Gastroesophageal sphincter (tissue), 3 donors: Measurements from ENCODE around the gene SPON1.

Experiments used
- EP300 ChIP-seq: sonication (generic); formaldehyde crosslinking; IDR thresholded peaks from one replicate; pipeline ENCODE4 v1.6.1; 2017; ENCODE audit warnings: antibody characterized with exemption, mild to moderate bottlenecking
- POLR2A ChIP-seq, 2 donors: fragments of 450-650 bp; IDR thresholded peaks; one replicate each; pipeline ENCODE4 v1.6.1; 2017; ENCODE audit warnings: antibody characterized with exemption in 2 of 2, mild to moderate bottlenecking in 2 of 2, moderate library complexity in 1 of 2
- TF ChIP-seq, protein P1 (sequence below), 4 experiments: fragments of 200-600 bp in 2 of 4; fragments of 450-650 bp in 2 of 4; sonication (generic) in 1 of 4; IDR thresholded peaks; one replicate each; pipeline ENCODE4 v1.5.1; 2017 to 2019; ENCODE audit warnings: antibody characterized with exemption in 4 of 4, mild to moderate bottlenecking in 2 of 4, moderate library complexity in 2 of 4

DNA sequence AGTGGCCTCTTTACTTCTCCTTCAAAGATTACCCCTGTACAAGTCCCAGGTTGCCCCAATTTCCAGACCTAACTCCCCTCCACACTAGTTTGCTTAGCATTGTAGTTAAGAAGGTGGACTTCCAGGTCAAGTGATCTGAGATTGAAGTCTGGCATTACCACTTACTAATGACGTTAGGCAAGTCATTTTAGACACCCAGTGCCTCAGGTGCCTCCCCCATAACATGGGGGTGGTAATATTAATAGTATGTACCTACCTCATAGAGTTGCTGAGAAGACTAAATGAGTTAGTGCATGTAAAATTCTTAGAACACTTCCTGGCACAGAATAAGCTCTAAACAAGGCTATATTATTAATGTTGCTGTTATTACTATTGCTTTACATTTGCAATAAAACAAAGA is 93.4 kb downstream of the SPON1 start:
- TF ChIP-seq EP300 (no peak), POLR2A (IDR thresholded peaks at IDR 0.05) (no peak)
- TF ChIP-seq, protein P1, sequence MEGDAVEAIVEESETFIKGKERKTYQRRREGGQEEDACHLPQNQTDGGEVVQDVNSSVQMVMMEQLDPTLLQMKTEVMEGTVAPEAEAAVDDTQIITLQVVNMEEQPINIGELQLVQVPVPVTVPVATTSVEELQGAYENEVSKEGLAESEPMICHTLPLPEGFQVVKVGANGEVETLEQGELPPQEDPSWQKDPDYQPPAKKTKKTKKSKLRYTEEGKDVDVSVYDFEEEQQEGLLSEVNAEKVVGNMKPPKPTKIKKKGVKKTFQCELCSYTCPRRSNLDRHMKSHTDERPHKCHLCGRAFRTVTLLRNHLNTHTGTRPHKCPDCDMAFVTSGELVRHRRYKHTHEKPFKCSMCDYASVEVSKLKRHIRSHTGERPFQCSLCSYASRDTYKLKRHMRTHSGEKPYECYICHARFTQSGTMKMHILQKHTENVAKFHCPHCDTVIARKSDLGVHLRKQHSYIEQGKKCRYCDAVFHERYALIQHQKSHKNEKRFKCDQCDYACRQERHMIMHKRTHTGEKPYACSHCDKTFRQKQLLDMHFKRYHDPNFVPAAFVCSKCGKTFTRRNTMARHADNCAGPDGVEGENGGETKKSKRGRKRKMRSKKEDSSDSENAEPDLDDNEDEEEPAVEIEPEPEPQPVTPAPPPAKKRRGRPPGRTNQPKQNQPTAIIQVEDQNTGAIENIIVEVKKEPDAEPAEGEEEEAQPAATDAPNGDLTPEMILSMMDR (IDR thresholded peaks at IDR 0.05), result no peak
